Activated T-helper 1 cell treated with anti-CD3 and anti-CD28 coated beads, Interleukin-12 subunit alpha, Interleukin-12 subunit beta, Interleukin-2, Interleukin-4 antibody, amounts not matched to agents 30 ng/mL and 10 ng/mL and 1 ng/mL, durations not matched to agents 14 hours and 24 hours and 36 hours (primary cell): Measurements from ENCODE around the gene JAKMIP3. TPM values are rescaled to one million over a fixed set of nuclear protein-coding genes. Genes with fewer than 3 reads are reported as not detected.

ENCODE experiments used
- DNase-seq: peaks from one replicate; pipeline ENCODE4 v3.0.0; 2021; ENCODE audit warnings: low spot score
- H3K27ac Mint-ChIP-seq: one replicate; pipeline ENCODE4 v1.8.0; 2021; ENCODE audit warnings: mild to moderate bottlenecking, mixed read lengths
- H3K27me3 Mint-ChIP-seq: one replicate; pipeline ENCODE4 v1.8.0; 2022; ENCODE audit warnings: mild to moderate bottlenecking, moderate library complexity, mixed read lengths; ENCODE audit not compliant: insufficient read depth
- H3K36me3 Mint-ChIP-seq: one replicate; pipeline ENCODE4 v1.8.0; 2021; ENCODE audit warnings: low read depth, mixed read lengths
- H3K4me1 Mint-ChIP-seq: one replicate; pipeline ENCODE4 v1.8.0; 2021; ENCODE audit warnings: low read depth, mixed read lengths
- H3K4me3 Mint-ChIP-seq: one replicate; pipeline ENCODE4 v1.8.0; 2021; ENCODE audit warnings: mild to moderate bottlenecking, moderate library complexity, mixed read lengths
- H3K9me3 Mint-ChIP-seq: one replicate; pipeline ENCODE4 v1.8.0; 2021; ENCODE audit warnings: mixed read lengths
- intact Hi-C: fragments of 100-400 bp; cut with micrococcal nuclease; formaldehyde crosslinking; loops from one replicate; pipeline ENCODE4 v1.15.1; 2024
- total RNA-seq: library from RNA; stranded (reverse); gene quantifications from 2 replicates; pipeline ENCODE4 v1.2.3, GENCODE V29; 2022

Gene JAKMIP3
- 1.1 and 1.3 TPM in 2 replicates for total RNA-seq

DNA sequence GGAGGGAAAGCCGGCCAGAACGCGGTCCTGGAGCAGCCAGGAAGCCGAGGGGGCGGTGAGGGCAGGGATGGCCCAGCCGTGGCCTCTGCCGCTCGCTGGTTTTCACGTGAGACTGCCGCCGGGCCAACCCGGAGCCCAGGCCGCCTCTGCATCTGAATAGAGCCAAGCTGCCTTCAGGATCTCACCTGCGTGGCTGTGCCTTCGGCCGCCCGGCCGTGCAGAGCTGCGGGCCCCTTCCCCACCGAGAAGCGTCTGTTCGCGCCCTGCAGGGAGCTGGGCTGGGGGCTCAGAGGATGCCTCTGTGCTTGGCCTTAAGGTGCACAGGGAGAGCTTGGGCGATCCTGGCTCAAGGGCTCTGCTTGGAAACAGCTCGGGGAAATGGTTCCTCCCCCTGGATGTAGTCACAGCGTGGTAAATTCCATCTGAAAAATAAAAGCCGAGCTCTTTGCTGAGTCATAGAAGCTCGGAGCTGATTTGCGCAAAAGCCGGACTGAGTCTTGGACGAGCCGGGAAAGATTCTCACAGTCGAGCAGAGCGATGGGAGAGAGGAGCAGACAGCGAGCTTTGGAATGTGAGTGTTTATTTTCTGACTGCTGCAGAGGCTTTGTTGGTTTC, at the start of gene JAKMIP3:
Gene JAKMIP3 (plus strand): TSS at position 456 of the 615 bp plus-strand sequence. CDS start 38,863 bp downstream, outside the sequence.
- DNase-seq = no peak
- Mint-ChIP-seq H3K27ac (no peak within 1 kb of the TSS), H3K4me3 (peak within 1 kb of the TSS; percentile 65), H3K9me3 (no peaks in the 10 kb centered on the region), H3K36me3 (no peaks in the 10 kb centered on the region), H3K4me1 (no peaks in the 10 kb centered on the region), H3K27me3 (peaks cover 10% of the 10 kb centered on the region)
- intact Hi-C loops = no loop called here

DNA sequence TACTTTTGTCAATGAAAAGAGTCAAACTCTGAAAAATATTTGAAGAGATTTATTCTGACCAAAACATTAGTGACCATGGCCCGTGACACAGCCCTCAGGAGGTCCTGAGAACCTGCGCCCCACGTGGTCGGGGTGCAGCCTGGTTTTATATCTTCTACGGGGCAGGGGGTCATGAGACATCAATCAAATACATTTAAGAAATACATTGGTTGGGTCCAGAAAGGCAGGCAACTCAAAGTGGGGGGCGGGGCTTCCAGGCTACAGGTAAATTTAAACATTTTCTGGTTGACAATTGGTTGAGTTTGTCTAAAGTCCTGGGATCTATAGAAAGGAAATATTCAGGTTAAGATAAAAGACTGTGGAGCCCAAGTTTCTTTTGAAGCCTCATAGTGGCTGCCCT, 49.2 kb upstream of the JAKMIP3 start:
- H3K9me3 Mint-ChIP-seq = no peaks in the 10 kb centered on the region
- H3K4me1 Mint-ChIP-seq = no peaks in the 10 kb centered on the region
- intact Hi-C loops = no loop called here
- no peak overlapping the region for H3K27ac Mint-ChIP-seq
- H3K27me3 Mint-ChIP-seq = peaks cover 8% of the 10 kb centered on the region
- H3K36me3 Mint-ChIP-seq = no peaks in the 10 kb centered on the region
- H3K4me3 Mint-ChIP-seq = no peak overlapping the region
- no peak for DNase-seq

DNA sequence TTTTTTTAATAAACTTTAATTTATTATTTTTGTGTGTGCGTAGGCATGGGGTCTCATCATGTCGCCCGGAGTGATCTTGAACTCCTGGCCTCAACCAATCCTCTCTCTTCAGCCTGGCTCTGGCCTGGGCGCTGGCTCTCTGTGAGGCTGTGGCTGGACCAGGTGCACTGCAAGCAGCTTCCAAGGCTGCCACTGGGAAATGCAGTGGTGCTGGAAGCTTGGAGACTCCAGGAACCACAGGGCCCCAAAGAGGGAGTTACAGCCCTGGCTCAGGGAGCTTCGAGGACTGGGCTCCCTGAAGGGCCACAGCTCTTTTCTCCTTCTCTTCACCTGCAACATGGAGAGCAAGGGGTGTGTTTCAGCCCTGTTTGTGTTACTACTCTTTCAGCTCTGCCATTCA, 47.3 kb upstream of the JAKMIP3 start:
- Mint-ChIP-seq H3K4me1 (peaks cover 6% of the 10 kb centered on the region), H3K36me3 (no peaks in the 10 kb centered on the region), H3K27me3 (peaks cover 10% of the 10 kb centered on the region), H3K4me3 (no peak overlapping the region), H3K9me3 (no peaks in the 10 kb centered on the region), H3K27ac (no peak overlapping the region)
- intact Hi-C loops = no loop called here
- no peak for DNase-seq

DNA sequence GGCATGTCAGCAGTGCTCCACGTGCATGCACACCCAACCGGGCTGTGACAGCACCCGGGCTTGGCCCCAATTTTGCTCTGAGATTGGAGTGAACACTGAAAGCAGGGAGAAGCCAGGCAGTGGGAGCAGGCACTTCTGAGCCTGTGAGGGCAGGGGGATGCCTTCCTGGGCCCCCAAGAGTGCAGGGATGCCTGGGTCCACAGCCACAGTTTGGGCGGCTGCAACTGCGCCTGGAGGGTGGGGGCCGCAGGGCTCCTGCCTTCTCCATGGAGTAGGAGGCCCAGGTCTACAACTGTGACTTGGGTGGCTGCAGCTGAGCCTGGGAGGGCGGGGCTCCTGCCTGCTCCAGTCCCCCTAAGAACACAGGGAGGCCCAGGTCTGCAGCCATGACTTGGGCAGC, 46.4 kb upstream of the JAKMIP3 start:
- no peak for DNase-seq
- no peak overlapping the region for H3K27ac Mint-ChIP-seq
- H3K9me3 Mint-ChIP-seq = no peaks in the 10 kb centered on the region
- peaks cover 15% of the 10 kb centered on the region for H3K27me3 Mint-ChIP-seq
- intact Hi-C loops = no loop called here
- no peak overlapping the region for H3K4me3 Mint-ChIP-seq
- peaks cover 6% of the 10 kb centered on the region for H3K4me1 Mint-ChIP-seq
- H3K36me3 Mint-ChIP-seq = no peaks in the 10 kb centered on the region

DNA sequence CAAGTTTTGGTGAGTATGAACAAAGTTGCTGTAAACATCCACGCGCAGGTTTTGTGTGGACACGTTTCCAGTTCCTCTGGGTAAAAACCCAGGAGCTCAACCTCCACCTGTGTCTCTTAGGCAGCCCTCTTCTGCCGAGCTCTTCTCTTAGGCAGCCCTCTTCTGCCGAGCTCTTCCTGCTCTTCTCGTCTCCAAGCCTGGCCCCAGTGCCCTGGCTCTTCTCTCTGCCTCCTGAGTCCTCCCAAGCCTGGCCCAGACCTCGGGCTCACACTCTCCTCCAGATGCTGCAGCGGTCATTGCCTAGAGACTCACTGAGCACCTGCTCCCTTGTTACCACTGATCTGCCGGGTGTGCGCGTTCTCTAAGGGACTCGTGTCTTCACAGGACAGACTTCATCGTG, 45.3 kb upstream of the JAKMIP3 start:
- H3K27me3 Mint-ChIP-seq = peaks cover 24% of the 10 kb centered on the region
- H3K36me3 Mint-ChIP-seq = no peaks in the 10 kb centered on the region
- no peak overlapping the region for H3K4me3 Mint-ChIP-seq
- no peak overlapping the region for H3K27ac Mint-ChIP-seq
- intact Hi-C loops = no loop called here
- no peaks in the 10 kb centered on the region for H3K9me3 Mint-ChIP-seq
- no peak for DNase-seq
- H3K4me1 Mint-ChIP-seq = peaks cover 6% of the 10 kb centered on the region

DNA sequence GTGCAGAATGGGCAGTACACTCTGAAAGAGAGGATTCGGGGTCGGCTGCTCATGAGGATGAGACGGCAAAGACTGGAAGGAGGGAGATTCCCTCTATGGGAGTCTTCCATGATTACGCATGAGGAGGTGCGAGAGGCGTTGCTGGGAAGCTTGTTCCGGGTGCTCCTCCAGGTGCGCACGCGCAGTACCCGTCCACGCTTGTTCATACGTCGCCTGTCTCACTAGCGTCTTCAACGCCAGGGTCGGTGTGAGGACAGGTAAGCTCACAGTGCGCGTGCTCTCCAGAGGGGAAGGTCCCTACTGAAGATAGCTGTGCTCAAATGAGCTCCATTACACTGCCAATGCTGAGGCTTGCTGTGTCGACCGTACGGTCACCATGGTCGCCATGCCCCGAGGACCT, 44.7 kb upstream of the JAKMIP3 start:
- DNase-seq = no peak
- H3K4me1 Mint-ChIP-seq = peaks cover 6% of the 10 kb centered on the region
- H3K9me3 Mint-ChIP-seq = no peaks in the 10 kb centered on the region
- H3K36me3 Mint-ChIP-seq = no peaks in the 10 kb centered on the region
- H3K4me3 Mint-ChIP-seq = no peak overlapping the region
- intact Hi-C loops = no loop called here
- H3K27me3 Mint-ChIP-seq = peaks cover 24% of the 10 kb centered on the region
- no peak overlapping the region for H3K27ac Mint-ChIP-seq

DNA sequence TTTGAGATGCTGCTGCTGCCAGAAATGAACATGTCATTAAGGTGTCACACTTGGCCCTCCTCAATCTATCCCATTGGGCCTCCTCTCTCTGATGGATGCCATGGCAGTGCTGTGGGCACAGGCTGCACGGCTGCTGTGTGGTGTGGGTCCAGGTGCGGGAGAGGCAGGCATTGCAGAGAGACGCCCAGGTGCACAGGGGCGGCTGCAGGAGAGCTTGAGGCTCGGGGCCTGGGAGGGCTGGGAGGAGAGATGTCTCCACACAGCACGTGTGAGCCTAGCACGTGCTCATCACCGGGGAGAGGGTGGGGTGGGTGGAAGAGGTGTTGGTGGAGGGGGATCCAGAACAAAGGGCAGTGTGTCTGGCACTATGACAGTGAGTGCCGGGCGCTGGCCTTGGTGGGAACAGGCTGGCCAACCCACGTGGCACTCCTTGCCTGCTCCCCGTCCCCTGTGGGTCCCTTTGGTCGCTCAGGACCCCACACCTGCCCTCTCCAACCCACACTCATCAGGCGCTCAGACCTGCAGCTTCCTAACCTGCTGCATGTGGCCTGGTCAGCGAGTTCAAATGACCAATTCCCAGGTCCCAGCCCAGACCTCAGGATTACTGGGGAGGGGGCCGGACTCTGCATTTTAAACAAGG, 44.1 kb upstream of the JAKMIP3 start:
- no peak for DNase-seq
- Mint-ChIP-seq H3K4me3 (no peak overlapping the region), H3K36me3 (no peaks in the 10 kb centered on the region), H3K9me3 (no peaks in the 10 kb centered on the region), H3K27ac (no peak overlapping the region), H3K27me3 (peaks cover 23% of the 10 kb centered on the region), H3K4me1 (peaks cover 6% of the 10 kb centered on the region)
- intact Hi-C loops = no loop called here

DNA sequence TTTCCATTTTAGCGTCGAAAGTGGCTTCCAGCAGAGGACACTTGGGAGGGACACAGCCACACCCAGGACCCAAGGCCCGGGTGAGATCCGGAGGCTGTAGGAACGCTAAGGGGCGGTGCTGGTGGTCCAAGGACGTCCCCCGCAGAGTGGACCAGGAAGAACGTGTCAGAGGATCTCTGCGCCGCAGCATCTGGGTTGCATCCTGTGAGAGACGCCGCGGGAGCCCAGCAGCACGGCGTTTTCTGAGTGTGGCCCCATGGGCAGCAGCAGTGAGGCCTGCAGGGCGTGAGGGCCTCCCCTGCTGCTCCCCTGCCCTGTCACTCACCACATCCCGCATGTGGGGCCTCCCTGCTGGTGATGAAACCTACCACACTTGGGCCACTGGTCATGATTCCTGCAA, 43.5 kb upstream of the JAKMIP3 start:
- peaks cover 25% of the 10 kb centered on the region for H3K27me3 Mint-ChIP-seq
- H3K27ac Mint-ChIP-seq = no peak overlapping the region
- peaks cover 6% of the 10 kb centered on the region for H3K4me1 Mint-ChIP-seq
- no peak overlapping the region for H3K4me3 Mint-ChIP-seq
- DNase-seq = no peak
- intact Hi-C loops = no loop called here
- H3K36me3 Mint-ChIP-seq = no peaks in the 10 kb centered on the region
- no peaks in the 10 kb centered on the region for H3K9me3 Mint-ChIP-seq

DNA sequence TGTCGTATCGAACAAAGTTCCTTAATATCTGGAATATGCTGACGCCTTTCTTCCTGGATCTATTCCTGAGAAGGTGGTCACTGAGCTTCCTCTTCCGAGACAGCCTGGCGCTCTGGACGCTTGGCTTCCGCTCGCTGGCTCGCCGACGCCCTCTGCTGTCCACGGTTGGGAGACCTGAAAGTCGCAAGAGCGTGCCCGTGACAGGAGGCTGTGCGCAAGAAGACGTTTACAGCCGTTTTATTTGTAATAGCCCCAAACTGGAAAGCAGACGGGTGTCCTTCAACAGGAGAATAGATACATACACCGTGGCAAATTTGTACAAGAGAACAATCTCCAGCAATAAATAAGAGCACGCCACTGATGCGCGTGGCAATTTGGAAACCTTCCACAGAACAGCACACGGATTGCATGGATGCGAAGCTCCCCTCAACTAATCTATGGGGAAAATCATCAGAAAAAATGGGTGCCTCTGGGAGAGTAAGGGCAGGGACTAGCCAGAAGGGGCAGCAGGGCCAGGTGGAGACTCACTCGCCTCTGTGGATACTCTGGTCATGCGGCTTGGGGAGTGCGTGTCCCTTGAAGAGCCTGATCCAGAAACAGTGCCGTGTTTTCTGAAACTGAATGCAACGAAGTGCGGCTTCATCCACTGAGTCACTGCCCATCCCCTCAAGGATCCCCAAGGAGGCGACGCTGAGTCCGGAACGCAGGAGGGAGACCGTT, 42.5 kb upstream of the JAKMIP3 start:
- H3K9me3 Mint-ChIP-seq = no peaks in the 10 kb centered on the region
- H3K27ac Mint-ChIP-seq = no peak overlapping the region
- peak; percentile 59 for DNase-seq
- intact Hi-C loops = loop anchor here (1.0 kb wide), 1 partner anchor 138 kb away; no protein-coding TSS in a partner anchor
- H3K4me3 Mint-ChIP-seq = no peak overlapping the region
- no peaks in the 10 kb centered on the region for H3K36me3 Mint-ChIP-seq
- H3K27me3 Mint-ChIP-seq = peaks cover 34% of the 10 kb centered on the region
- peaks cover 6% of the 10 kb centered on the region for H3K4me1 Mint-ChIP-seq

DNA sequence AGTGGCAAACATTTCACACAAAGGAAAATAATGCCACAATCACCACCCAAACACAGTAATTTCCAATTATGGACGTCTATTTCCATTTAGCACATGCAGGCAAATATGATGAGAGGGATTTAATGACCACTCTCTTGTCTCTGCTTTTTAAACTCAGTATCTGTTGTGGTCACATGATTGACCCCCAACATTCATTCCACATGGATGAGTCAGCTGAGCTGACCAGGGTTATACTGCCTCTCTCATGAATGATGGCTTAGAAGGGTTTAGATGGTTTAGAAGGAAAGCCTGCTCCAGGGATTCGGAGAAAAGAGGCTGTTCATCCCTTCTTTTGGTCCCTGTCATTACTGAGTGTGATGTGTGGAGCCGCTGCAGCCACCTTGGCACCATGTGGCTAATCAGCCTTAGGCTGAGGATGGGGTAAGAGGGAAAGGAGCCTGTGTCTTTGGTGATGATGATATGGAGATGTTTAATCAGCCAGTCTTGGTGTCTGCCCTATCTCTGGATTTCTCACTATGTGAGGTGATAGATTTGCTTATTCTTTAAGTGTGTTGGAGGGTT, 38.2 kb upstream of the JAKMIP3 start:
- H3K27ac Mint-ChIP-seq = no peak overlapping the region

DNA sequence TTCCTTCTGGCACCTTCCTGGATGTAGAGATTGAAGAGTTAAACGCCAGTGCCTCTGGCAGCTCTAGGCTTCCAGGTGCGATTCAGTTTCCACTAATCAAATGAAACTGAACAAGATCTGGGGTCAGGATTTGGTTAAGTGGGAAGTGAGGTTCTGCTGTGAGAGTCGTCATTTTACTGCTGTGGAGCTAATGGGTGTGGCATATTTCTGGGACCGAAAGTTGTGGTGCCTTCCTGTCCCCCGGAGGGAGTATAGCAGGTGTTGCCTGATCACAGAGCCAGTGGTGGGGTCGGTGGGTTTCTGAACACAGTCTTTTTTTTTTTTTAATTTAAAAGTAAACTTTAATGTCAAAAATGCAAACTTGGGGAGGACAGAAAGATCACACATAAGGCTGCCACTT, 37.0 kb upstream of the JAKMIP3 start:
- H3K4me1 Mint-ChIP-seq = no peaks in the 10 kb centered on the region
- no peak overlapping the region for H3K4me3 Mint-ChIP-seq
- no peak overlapping the region for H3K27ac Mint-ChIP-seq
- no peak for DNase-seq
- no peaks in the 10 kb centered on the region for H3K9me3 Mint-ChIP-seq
- intact Hi-C loops = no loop called here
- H3K27me3 Mint-ChIP-seq = peaks cover 46% of the 10 kb centered on the region
- H3K36me3 Mint-ChIP-seq = no peaks in the 10 kb centered on the region

More for the DNA sequence above, 38.2 kb upstream of the JAKMIP3 start:
- Mint-ChIP-seq H3K36me3 (no peaks in the 10 kb centered on the region), H3K27me3 (peaks cover 47% of the 10 kb centered on the region), H3K4me3 (no peak overlapping the region), H3K4me1 (peaks cover 6% of the 10 kb centered on the region), H3K9me3 (no peaks in the 10 kb centered on the region)
- no peak for DNase-seq
- intact Hi-C loops = no loop called here

DNA sequence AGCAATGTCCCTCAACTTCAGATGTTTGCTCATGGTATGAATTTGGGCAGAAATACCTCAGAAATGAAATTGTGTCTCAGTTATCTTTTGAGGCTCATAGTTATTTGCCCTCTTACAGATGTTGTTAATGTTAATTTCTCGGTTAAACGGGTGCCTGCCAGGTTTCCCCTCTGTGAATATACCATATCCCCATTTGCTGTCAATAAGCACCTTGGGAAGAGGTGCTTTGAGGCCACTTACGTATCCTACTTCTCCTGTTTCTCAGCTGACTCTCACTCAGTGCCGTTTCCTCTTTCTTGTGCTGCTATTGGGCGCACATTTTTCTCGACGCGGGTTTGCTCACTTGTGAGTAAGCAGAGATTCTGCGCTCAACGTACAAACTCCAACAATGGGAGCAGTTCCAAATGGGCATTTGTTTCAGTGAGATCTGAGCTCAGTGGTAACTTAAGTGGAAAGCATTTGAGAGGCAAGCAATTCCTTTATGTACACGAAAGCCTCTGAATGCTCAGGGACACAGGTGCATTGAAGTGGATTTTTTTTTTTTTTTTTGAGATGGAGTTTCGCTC, 34.8 kb upstream of the JAKMIP3 start:
- Mint-ChIP-seq H3K4me3 (no peak overlapping the region), H3K4me1 (no peaks in the 10 kb centered on the region), H3K36me3 (no peaks in the 10 kb centered on the region), H3K27me3 (peaks cover 53% of the 10 kb centered on the region), H3K27ac (no peak overlapping the region), H3K9me3 (no peaks in the 10 kb centered on the region)
- intact Hi-C loops = no loop called here
- no peak for DNase-seq

DNA sequence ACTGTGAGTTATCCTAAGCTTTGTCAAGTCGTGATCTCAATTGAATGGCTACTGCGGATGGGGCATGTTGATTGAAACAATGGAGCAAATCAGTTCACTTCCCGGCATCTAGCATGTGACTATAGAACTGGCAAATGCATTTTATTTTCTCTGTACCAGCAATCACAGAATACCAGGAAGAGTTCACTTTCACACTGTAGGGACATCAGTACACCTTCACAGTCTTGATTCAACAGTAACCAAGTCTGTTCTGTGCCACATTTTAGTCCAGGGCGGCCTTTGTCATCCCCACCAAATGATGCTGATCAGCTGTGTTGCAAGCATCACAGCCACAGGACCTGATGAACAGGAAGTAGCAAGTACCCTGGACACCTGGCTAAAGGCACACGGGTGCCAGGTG, 32.1 kb upstream of the JAKMIP3 start:
- no peak for DNase-seq
- Mint-ChIP-seq H3K4me1 (no peaks in the 10 kb centered on the region), H3K9me3 (no peaks in the 10 kb centered on the region), H3K4me3 (no peak overlapping the region), H3K27me3 (peaks cover 54% of the 10 kb centered on the region), H3K36me3 (no peaks in the 10 kb centered on the region), H3K27ac (no peak overlapping the region)
- intact Hi-C loops = no loop called here
